Uterus (tissue), 4 donors: ENCODE data around the gene BICD2. TPM values are rescaled to one million over a fixed set of nuclear protein-coding genes. Genes with fewer than 3 reads are reported as not detected.

Source experiments
- DNase-seq, 2 donors: peaks; one replicate each; pipeline ENCODE4 v3.0.0-alpha.2; 2019 to 2020
- H3K27ac ChIP-seq, 2 donors: fragments of 200-600 bp; sonication (generic); 1 replicate in 1 of 2; 2 replicates in 1 of 2; pipeline ENCODE4 v1.5.1; 2016 to 2018
- H3K27me3 ChIP-seq, 2 donors: fragments of 200-600 bp; sonication (generic); one replicate each; pipeline ENCODE4 v1.5.1; 2018 to 2019; ENCODE audit warnings: control low read depth in 1 of 2
- H3K36me3 ChIP-seq, 2 donors: fragments of 200-600 bp; sonication (generic); one replicate each; pipeline ENCODE4 v1.5.1; 2019; ENCODE audit warnings: control low read depth in 1 of 2
- H3K4me1 ChIP-seq, 2 donors: fragments of 200-600 bp; sonication (generic); one replicate each; pipeline ENCODE4 v1.5.1; 2018 to 2019; ENCODE audit warnings: control low read depth in 1 of 2
- H3K4me3 ChIP-seq, 2 donors: fragments of 200-600 bp; sonication (generic); 1 replicate in 1 of 2; 2 replicates in 1 of 2; pipeline ENCODE4 v1.5.1; 2018 to 2019; ENCODE audit warnings: mild to moderate bottlenecking in 1 of 2
- H3K9me3 ChIP-seq, 2 donors: fragments of 200-600 bp; sonication (generic); one replicate each; pipeline ENCODE4 v1.5.1; 2019; ENCODE audit warnings: control low read depth in 1 of 2
- CTCF ChIP-seq, 4 experiments: fragments of 200-600 bp in 2 of 4; fragments of 450-650 bp in 2 of 4; sonication (generic) in 2 of 4; IDR thresholded peaks; one replicate each; pipeline ENCODE4 v1.5.1; 2016 to 2019; ENCODE audit warnings: antibody characterized with exemption in 4 of 4, mild to moderate bottlenecking in 2 of 4, moderate library complexity in 1 of 4
- POLR2A ChIP-seq, 2 donors: fragments of 450-650 bp; IDR thresholded peaks; one replicate each; pipeline ENCODE4 v1.6.1; 2016; ENCODE audit warnings: antibody characterized with exemption in 2 of 2, mild to moderate bottlenecking in 1 of 2, moderate library complexity in 1 of 2
- intact Hi-C: fragments of 100-400 bp; cut with DNase I; formaldehyde crosslinking; loops from one replicate; pipeline ENCODE4 v1.15.1; 2023; ENCODE audit warnings: low total_unique reads
- total RNA-seq, 4 donors: library from RNA; depleted of rRNA in 3 of 4; stranded (reverse); fragments of >200 nt in 3 of 4; gene quantifications; one replicate each; pipeline versions ENCODE4 v1.1.0 to v1.2.4, GENCODE V29; 2014 to 2023
- donor health status: DM: yes; HTN: yes; CAD: no.

The BICD2 gene
- total RNA-seq, 4 donors from 2014 or later: 5.6 to 45.1 (median 22.8) TPM

- DNase-seq: no peak
- Histone ChIP-seq H3K9me3 (no peaks in the 10 kb centered on the region), H3K27me3 (no peaks in the 10 kb centered on the region), H3K4me3 (no peak overlapping the region), H3K27ac (no peak overlapping the region), H3K36me3 (no peaks in the 10 kb centered on the region), H3K4me1 (no peaks in the 10 kb centered on the region)
- TF ChIP-seq POLR2A (IDR thresholded peaks at IDR 0.05) (no peak), CTCF (IDR thresholded peaks at IDR 0.05) (no peak)
- intact Hi-C loops: no loop called here
Observed at GRCh38 chr9:92726971-92727715, 37.5 kb downstream of the BICD2 start.

- TF ChIP-seq POLR2A (IDR thresholded peaks at IDR 0.05) (no peak), CTCF (IDR thresholded peaks at IDR 0.05) (no peak)
- Histone ChIP-seq H3K9me3 (no peaks in the 10 kb centered on the region), H3K27ac (no peak overlapping the region), H3K4me3 (no peak overlapping the region), H3K36me3 (no peaks in the 10 kb centered on the region), H3K27me3 (no peaks in the 10 kb centered on the region), H3K4me1 (no peaks in the 10 kb centered on the region)
- intact Hi-C loops: no loop called here
- DNase-seq: no peak
Observed at GRCh38 chr9:92726348-92726747, 38.3 kb downstream of the BICD2 start.

GRCh38 chr9:92725766-92726165, 38.9 kb downstream of the BICD2 start:
- Histone ChIP-seq H3K4me3 (no peak overlapping the region), H3K36me3 (no peaks in the 10 kb centered on the region), H3K4me1 (no peaks in the 10 kb centered on the region), H3K27me3 (no peaks in the 10 kb centered on the region), H3K27ac (no peak overlapping the region), H3K9me3 (no peaks in the 10 kb centered on the region)
- intact Hi-C loops: no loop called here
- DNase-seq: no peak
- TF ChIP-seq CTCF (IDR thresholded peaks at IDR 0.05) (no peak), POLR2A (IDR thresholded peaks at IDR 0.05) (no peak)

GRCh38 chr9:92725266-92725545, 39.4 kb downstream of the BICD2 start:
- H3K27ac ChIP-seq: no peak overlapping the region
- intact Hi-C loops: no loop called here
- no peak for DNase-seq
- H3K9me3 ChIP-seq: no peaks in the 10 kb centered on the region
- H3K4me3 ChIP-seq: no peak overlapping the region
- H3K27me3 ChIP-seq: no peaks in the 10 kb centered on the region
- H3K36me3 ChIP-seq: no peaks in the 10 kb centered on the region
- no peaks in the 10 kb centered on the region for H3K4me1 ChIP-seq
- TF ChIP-seq POLR2A (IDR thresholded peaks at IDR 0.05): no peak
- TF ChIP-seq CTCF (IDR thresholded peaks at IDR 0.05): no peak

GRCh38 chr9:92724528-92725265, 39.9 kb downstream of the BICD2 start:
- H3K4me1 ChIP-seq: no peaks in the 10 kb centered on the region

More at GRCh38 chr9:92724528-92725265, 39.9 kb downstream of the BICD2 start:
- H3K36me3 ChIP-seq: no peaks in the 10 kb centered on the region
- no peaks in the 10 kb centered on the region for H3K9me3 ChIP-seq
- no peak overlapping the region for H3K27ac ChIP-seq
- H3K4me3 ChIP-seq: no peak overlapping the region
- TF ChIP-seq CTCF (IDR thresholded peaks at IDR 0.05) (no peak), POLR2A (IDR thresholded peaks at IDR 0.05) (no peak)
- DNase-seq: no peak
- intact Hi-C loops: no loop called here
- H3K27me3 ChIP-seq: no peaks in the 10 kb centered on the region
